PC-9 (cell line): ENCODE results near the gene RHOT1.

Source experiments
- EZH2 ChIP-seq: fragments of 200-600 bp; sonication (generic); IDR thresholded peaks from 2 replicates; pipeline ENCODE4 v1.8.0; 2017; ENCODE audit warnings: antibody characterized with exemption, low read depth
- TF ChIP-seq, protein P1 (sequence below): fragments of 200-600 bp; sonication (generic); conservative IDR thresholded peaks from 2 replicates; pipeline ENCODE4 v1.6.1; 2017; ENCODE audit warnings: mixed run types, antibody characterized with exemption, mild to moderate bottlenecking, moderate library complexity

DNA sequence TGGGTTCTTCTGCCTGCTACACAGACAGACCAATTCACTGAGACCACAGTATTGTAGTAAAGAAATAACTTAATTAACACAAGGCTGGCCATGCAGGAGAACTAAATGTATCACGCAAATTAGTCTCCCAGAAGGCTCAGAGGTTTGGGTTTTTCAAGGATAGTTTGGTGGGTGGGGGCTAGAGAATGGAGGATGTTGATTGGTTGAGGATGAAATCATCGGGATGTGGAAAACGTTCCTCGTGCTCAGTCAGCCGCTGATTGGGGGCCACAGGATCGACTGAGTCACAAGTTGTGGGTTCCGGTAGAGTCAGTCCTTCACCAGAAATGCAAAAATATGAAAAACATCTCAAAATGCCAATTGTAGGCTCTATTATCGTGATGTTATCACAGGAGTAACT, 18.7 kb downstream of the RHOT1 start:
- TF ChIP-seq, protein P1, sequence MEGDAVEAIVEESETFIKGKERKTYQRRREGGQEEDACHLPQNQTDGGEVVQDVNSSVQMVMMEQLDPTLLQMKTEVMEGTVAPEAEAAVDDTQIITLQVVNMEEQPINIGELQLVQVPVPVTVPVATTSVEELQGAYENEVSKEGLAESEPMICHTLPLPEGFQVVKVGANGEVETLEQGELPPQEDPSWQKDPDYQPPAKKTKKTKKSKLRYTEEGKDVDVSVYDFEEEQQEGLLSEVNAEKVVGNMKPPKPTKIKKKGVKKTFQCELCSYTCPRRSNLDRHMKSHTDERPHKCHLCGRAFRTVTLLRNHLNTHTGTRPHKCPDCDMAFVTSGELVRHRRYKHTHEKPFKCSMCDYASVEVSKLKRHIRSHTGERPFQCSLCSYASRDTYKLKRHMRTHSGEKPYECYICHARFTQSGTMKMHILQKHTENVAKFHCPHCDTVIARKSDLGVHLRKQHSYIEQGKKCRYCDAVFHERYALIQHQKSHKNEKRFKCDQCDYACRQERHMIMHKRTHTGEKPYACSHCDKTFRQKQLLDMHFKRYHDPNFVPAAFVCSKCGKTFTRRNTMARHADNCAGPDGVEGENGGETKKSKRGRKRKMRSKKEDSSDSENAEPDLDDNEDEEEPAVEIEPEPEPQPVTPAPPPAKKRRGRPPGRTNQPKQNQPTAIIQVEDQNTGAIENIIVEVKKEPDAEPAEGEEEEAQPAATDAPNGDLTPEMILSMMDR: no peak
- TF ChIP-seq EZH2: no peak
